ENCODE results near the gene VOPP1.

Gene VOPP1

GRCh38 chr7:55441002-55441401, 131.3 kb downstream of the VOPP1 start:
- in situ Hi-C loops (cut with HindIII; ENCODE audit: low sequenced_read_pairs), result no loop called here

GRCh38 chr7:55440040-55440690, 132.1 kb downstream of the VOPP1 start:
- in situ Hi-C loops (cut with HindIII; ENCODE audit: low sequenced_read_pairs), result no loop called here

DNA sequence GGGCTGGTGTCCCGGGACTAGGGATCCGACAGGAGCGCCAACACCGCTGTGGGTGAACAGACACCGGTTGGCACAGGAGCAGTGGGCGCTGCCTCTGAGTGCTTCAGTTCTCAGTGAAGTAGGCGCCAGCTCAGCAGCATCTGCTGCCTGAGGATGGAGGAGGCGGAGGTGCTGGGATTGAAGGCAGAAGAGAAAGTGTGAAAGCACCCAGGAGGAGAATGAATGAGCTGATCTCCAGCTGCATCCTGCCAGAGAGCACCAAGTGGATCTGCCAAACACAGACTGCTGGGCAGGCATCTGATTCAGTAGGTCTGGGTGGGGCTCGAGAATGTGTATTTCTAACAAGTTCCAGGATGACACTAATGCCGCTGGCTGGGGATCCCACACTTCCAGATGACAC, 132.7 kb downstream of the VOPP1 start:
- in situ Hi-C loops (cut with HindIII; ENCODE audit: low sequenced_read_pairs), result no loop called here

GRCh38 chr7:55438757-55439525, 133.4 kb downstream of the VOPP1 start:
- in situ Hi-C loops (cut with HindIII; ENCODE audit: low sequenced_read_pairs), result no loop called here

GRCh38 chr7:55438085-55438756, 134.1 kb downstream of the VOPP1 start:
- in situ Hi-C loops (cut with HindIII; ENCODE audit: low sequenced_read_pairs), result no loop called here

- in situ Hi-C loops (cut with HindIII; ENCODE audit: low sequenced_read_pairs), result no loop called here
These were observed 134.9 kb downstream of the VOPP1 start for GRCh38 chr7:55437375-55437774.

- in situ Hi-C loops (cut with HindIII; ENCODE audit: low sequenced_read_pairs), result no loop called here
These were observed 135.8 kb downstream of the VOPP1 start for GRCh38 chr7:55436457-55436856.

DNA sequence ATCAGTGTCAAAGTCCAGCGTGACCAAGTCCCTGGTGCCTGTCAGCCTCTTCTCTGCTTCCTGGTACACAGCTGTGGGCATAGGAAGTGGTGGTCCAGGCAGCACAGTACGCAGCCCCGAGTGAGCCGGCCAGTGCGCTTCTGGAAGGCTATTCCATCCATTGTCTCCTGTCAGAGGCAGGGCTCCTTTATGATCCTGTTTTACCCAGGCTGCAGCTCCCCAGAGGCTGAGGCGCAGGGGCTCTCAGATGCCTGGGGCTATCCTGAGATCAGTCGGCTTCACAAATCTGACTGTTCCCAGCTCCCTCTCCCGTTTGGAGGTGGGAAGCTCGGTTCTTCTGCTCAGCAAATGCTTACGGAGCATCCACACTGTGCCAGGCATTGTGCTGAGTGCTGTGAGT, 136.8 kb downstream of the VOPP1 start:
- in situ Hi-C loops (cut with HindIII; ENCODE audit: low sequenced_read_pairs), result no loop called here

DNA sequence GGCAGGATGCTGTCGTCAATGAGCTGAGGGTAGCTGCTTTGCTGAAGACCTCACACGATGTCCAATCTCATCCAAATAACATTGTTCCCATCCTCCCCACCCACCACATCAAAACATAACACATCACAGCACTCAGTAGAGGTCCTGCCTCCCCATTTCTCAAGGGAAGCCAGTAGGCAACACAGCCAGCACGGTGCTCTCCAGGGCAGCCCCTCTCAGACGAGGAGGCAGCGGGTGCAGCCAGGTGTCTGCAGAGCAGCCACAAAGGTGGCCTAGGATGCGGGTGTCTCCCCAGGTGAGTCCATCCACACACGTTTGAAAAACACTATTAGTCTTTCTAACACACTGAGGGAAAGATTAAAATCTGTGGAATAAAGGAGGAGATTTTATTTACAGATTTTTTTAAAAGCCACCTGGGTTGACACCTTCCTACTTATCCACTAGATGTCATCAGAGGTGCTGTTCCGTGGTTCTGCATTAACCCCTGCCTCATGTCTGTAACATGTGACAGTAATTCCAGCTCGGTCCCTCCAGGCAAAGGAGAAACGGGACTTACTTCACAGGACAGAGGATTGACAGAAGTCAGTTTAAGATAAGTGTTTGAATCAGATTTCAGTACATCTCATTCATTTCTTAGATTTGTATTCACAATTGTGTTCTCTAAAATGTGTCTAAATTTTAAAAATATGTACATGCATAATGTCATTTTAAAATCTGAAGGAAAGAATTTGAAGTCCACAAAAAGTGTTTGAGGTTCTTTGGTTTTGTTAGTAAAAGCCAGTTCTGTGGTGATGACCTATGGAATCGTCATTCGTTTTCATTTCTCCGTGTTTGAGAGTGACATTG, 139.1 kb downstream of the VOPP1 start:
- in situ Hi-C loops (cut with HindIII; ENCODE audit: low sequenced_read_pairs), result no loop called here

DNA sequence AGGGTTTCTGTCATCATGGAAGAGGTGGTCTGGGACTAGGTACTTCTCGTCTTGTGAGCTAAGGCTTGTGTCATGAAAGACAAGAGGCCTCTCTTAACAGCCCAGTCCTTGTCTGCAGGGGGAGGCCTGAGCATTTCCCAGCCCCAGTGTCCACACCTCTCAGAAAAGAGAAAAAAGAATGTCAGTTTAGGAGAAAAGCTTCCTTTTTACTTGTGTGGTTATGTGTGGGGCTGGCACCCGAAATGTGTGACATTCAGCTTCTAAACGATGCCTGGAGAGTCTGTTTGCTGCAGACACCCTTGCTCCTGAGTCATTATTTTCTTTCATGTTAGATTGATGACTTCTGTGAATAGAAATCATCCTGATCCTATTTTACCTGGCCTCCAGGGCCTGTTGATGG, 139.8 kb downstream of the VOPP1 start:
- in situ Hi-C loops (cut with HindIII; ENCODE audit: low sequenced_read_pairs), result no loop called here

DNA sequence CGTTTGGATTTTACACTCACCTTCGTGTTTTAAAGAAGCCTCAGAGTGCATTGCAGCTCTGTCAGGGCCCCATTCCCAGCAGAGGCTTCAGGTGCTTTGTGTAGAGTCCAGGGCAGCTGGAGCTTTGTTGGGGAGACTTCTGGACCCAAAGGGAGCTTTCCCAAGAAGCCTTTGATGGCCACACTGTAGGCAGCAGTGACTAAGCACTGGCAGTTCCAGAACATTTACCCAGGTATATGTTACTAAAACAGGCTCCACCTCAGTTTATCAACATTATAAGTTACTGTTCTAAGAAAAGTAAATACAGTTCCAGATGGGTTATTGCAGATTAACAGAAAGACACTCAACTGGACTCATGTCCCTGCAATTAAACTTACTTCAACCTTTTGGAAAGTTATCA, 140.4 kb downstream of the VOPP1 start:
- in situ Hi-C loops (cut with HindIII; ENCODE audit: low sequenced_read_pairs), result no loop called here

DNA sequence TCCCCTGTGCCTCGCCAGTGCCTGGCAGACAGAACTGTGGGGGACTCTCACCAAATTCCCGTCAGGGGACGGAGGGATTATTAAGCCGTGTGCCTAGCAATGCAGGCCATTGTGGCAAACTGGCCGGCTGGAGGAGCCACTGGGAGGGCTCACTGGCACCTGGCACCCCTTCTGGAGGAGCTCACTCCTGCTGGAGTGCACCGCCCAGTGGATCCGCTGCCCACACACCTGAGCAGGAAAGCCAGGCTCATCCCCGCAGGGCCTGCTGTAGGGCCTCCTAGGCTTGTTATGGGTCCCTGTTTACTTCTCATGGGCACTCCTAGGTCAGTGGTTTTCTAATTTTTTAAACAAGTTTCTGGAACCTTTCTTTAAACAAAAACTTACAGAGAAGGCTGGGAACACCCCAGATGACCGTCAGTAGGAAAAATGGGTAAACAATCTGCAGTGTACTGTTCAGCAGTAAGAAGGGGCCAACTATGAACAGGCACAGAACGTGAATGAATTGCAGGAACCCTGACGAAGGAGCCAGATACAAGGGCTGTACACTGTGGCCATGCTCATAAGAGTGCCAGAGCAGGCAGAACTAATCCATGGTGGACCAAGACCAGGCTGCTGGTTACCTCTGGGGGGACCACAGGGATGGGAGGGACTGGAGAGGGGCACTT, 142.3 kb downstream of the VOPP1 start:
- in situ Hi-C loops (cut with HindIII; ENCODE audit: low sequenced_read_pairs), result loop anchor here (5.0 kb wide), 1 partner anchor 82 kb away; no protein-coding TSS in a partner anchor

DNA sequence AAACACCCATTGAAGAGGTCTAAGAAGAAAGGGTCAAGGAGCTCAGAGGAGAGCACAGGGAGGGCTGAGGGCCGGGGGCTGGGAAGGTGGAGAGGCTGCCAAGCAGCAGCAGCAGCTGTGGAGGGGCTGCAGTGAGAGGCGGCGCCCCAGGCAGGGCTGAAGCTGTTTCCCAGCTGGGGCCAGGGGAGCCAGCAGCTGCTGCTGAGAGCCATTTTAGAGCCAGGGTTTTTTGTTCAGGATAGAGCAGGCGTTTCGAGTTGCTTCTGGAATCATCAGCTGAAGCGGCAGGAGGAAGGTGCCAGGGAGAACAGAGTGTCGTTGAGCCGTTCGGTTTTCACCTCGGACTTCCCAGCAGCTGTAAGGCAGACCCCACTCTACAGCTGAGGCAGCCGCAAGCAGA, 144.5 kb downstream of the VOPP1 start:
- in situ Hi-C loops (cut with HindIII; ENCODE audit: low sequenced_read_pairs), result loop anchor here (5.0 kb wide), 1 partner anchor 85 kb away; no protein-coding TSS in a partner anchor

DNA sequence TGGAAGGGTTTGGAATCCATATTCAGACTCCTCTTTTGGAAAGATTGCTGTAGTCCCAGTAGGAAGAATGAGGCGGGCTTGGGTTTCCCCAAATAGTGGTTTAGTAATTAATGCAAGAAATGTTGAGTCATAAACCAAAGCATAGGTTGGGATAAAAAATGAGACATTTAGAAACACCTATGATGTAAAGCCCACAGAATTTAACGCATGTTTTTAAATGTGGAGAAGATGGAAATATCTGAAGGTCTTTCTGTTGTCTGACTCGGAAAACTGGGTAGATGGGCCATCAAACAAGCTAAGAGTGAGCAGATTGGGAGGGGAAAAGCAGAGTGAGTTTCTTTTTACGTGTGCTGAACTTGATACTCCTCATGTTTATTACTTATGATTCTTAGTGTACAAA, 145.0 kb downstream of the VOPP1 start:
- in situ Hi-C loops (cut with HindIII; ENCODE audit: low sequenced_read_pairs), result loop anchor here (5.0 kb wide), 1 partner anchor 85 kb away; no protein-coding TSS in a partner anchor

- in situ Hi-C loops (cut with HindIII; ENCODE audit: low sequenced_read_pairs), result loop anchor here (5.0 kb wide), 1 partner anchor 86 kb away; no protein-coding TSS in a partner anchor
These were observed 145.6 kb downstream of the VOPP1 start for GRCh38 chr7:55426676-55427075.

DNA sequence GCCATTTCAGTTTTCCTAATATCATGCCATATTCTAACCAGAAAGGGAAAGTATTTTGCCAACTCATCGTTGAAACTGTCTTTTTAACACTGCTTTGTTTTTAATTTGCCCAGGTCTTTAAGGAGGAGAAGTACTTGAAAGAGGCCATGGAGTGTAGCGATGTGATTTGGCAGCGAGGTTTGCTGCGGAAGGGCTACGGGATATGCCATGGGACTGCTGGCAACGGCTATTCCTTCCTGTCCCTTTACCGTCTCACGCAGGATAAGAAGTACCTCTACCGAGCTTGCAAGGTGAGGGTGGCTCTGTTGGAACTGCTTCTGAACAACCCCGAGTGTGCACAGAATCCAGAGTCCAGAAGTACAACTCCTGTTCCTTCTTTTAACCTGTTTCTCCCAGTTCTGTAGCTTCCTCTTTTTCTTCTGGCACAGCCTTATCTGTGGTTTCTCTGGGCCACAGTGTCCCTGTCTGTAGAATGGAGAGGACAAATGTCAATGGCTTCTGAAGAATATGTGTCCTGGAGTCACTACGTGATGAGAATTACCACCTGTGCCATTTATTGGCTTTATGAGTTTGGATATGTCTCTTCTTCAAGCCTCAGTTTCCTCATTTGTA, 147.1 kb downstream of the VOPP1 start:
- in situ Hi-C loops (cut with HindIII; ENCODE audit: low sequenced_read_pairs), result loop anchor here (5.0 kb wide), 1 partner anchor 87 kb away; no protein-coding TSS in a partner anchor

GRCh38 chr7:55423891-55424290, 148.4 kb downstream of the VOPP1 start:
- in situ Hi-C loops (cut with HindIII; ENCODE audit: low sequenced_read_pairs), result no loop called here

DNA sequence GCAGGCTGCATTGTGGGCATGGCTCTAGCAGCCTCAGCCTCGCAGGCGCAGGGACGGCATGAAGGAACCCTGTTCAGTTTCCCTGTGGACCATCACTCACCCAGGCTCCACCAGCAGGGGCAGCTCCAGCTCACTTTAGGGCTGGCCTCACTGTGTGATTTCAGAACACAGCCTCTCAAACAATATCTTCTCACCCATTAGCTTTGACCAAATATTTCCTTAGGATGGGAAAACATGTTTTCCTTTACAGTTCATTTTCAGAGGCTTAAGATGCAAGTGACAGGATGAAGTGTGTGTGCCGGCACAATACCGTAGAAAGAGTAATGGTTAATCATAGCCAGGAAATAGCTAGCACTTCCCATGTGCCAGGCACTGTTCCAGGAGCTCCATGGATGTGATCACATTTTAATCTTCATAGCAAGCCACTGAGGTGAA, 149.0 kb downstream of the VOPP1 start:
- in situ Hi-C loops (cut with HindIII; ENCODE audit: low sequenced_read_pairs), result no loop called here
